ENCODE data around the gene CRISP1.
"Not testable (repeated sequence)": the region's sequence is repeated elsewhere in the genome, so short reads cannot be mapped to it uniquely, and the experiment has no call there.

CRISP1 gene

GRCh38 chr6:49839162-49839561 lies 27.2 kb downstream of the CRISP1 start:
- DNase-seq, result no peak

DNA sequence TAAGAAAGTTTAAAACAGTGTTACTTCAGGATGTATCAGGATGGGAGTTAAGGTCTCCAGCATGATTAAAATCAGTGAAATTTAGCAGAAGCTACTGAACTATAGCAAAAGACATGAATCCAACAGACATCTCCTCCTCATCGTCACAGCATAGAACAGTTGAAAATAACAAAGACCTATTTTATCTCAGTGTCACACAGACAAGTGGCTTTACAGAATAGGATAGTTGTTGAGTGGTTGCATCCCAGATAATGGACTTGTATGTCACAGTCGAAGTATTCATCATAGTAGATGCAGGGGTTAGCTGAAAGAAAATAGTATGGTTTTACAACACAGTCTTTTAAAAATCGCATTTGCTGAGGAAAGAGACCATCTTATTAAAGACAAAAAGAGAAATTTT lies 31.2 kb downstream of the CRISP1 start:
- no peak for DNase-seq

- DNase-seq, result no peak
Observed at GRCh38 chr6:49833386-49833785, 32.9 kb downstream of the CRISP1 start.

DNA sequence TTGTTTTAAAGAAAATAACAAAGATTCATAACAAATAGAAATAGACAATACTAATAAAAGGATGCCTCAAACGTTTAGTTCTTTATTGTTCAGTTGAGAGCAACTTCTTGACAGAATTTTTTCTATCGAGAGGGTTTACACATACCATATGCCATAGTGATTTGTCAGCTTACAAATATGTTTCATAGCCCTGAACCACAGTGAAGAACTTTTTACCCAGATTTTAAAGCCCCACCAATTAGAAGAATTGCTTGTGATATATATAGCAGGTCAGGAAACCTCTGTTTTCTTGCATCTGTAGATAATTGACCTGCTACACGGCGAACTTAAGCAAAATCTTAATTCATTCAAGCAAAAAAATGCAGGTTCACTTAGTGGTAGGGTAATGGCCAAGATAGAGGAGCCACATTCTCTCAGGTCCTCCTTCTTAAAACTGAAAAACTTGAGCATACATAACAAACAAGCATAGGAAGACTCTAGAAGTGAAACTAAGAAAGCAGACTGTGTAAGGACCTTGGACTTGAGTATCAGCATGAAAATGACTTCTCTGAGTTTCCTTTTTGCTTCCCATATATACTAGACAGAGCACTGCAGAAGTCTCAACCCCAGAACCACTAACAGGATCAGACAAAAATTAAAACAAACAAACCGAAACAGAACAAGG lies 39.5 kb downstream of the CRISP1 start:
- DNase-seq, result no peak

GRCh38 chr6:49815166-49815565 lies 51.2 kb downstream of the CRISP1 start:
- no peak for DNase-seq

DNA sequence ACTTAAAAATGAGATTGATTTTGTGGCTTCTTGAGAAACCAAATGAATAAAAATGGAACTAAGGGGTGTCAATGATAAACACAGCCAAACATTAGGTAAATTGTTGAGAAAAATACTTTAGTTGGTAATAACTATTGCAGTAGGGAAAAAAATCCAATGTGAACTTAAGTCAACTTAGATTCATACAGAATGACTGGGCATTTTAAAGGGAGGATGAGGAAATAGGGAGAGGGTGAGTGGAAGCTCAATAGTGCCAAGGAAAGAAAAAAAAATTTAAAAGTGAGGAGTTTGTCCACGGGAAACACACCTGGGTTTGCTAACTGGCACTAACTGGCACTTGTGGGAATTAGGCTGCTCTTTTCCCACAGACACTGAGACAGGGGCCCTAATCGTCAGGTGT lies 53.1 kb downstream of the CRISP1 start:
- no peak for DNase-seq

DNA sequence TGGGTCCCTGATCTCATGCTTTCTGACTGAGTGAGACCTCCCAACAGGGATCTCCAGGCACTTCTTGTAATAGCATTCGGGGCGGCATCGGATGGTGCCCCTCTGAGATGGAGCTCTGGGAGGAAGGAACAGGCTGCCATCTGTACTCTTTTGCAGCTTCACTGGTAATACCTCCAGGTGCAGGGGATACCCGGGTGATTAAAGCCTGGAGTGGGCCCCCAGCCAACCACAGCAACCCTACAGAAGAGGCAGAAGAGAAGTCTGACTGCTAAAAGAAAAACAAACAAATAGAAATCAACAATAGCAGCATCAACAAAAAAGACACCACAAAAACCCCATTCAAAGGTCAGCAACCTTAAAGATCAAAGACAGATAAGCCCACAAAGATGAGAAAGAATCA lies 60.2 kb downstream of the CRISP1 start:
- DNase-seq, result no peak

DNA sequence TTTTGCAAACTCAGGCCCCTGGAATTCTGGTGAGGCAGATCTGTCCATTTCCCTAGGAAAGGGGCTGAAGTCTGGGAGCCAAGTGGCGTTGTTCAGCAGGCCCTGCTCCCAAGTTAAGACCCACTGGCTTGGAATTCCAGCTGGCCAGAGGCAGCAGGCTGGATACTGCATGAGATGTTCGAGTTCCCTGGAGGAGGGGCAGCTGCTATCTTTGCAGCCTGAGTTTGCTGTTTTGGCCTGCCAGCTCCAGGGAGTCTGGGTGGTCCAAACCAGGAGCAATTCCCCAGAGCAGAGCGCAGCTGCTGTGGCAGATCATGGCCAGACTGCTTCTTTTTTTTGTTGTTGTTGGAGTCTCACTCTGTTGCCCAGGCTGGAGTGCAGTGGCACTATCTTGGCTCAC lies 61.1 kb downstream of the CRISP1 start:
- DNase-seq, result no peak

DNA sequence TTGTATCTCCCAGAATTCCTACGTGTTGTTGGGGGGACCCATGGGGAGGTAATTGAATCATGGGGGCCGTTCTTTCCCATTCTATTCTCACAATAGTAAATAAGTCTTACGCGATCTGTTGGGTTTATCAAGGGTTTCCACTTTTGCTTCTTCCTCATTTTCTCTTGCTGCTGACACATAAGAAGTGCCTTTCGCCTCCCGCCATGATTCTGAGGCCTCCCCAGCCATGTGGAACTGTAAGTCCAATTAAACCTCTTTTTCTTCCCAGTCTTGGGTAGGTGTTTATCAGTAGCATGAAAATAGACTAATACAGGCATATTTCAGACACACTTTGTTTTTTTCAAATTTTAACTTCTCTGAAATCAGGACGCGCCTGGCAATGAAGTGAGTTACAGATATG lies 64.8 kb downstream of the CRISP1 start:
- DNase-seq, result no peak

- DNase-seq, result no peak
Observed at GRCh38 chr6:49799090-49799489, 67.2 kb downstream of the CRISP1 start.

DNA sequence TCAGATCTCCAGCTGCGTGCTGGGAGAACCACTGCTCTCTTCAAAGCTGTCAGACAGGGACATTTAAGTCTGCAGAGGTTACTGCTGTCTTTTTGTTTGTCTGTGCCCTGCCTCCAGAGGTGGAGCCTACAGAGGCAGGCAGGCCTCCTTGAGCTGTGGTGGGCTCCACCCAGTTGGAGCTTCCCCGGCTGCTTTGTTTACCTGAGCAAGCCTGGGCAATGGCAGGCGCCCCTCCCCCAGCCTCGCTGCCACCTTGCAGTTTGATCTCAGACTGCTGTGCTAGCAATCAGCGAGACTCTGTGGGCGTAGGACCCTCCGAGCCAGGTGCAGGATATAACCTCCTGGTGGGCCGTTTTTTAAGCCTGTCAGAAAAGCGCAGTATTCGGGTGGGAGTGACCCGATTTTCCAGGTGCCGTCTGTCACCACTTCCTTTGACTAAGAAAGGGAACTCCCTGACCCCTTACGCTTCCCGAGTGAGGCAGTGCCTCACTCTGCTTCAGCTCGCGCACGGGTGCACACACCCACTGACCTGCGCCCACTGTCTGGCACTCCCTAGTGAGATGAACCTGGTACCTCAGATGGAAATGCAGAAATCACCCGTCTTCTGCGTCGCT lies 69.4 kb downstream of the CRISP1 start:
- DNase-seq, result not testable (repeated sequence)

DNA sequence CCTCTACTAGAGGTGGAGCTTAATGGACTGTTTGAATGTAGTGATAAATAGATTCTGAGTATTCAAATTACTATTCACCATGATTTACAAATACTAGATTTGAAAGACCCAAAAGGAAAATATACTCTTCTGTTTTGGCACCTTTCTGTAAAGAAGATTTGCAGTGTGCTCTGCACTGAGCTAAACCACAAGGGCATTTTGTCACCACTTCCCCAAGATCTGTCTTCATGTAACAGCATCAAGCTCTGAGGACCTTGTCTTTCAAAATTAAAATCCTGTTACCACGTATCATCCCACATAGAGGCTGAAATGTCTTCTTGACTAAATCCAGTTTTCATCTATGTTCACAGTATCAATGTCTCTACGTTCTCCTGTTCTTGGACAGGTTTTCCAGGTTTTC lies 76.0 kb downstream of the CRISP1 start:
- DNase-seq, result no peak

GRCh38 chr6:49787176-49787575 lies 79.2 kb downstream of the CRISP1 start, which contains the start of gene PGK2:
TSS of gene PGK2 (minus strand) at chr6:49787285. CDS start at chr6:49787187, 98 bp downstream.
- no peak for DNase-seq

GRCh38 chr6:49784272-49784671 lies 82.1 kb downstream of the CRISP1 start:
- no peak for DNase-seq
